Measurements from ENCODE around the gene SCAND1.
"Not testable (repeated sequence)": the region's sequence is repeated elsewhere in the genome, so short reads cannot be mapped to it uniquely, and the experiment has no call there.

SCAND1 gene

GRCh38 chr20:35981969-35982368, 27.7 kb upstream of the SCAND1 start:
- Histone ChIP-seq H3K27me3 (ENCODE audit: control insufficient read depth, insufficient read depth, low read length) (no peaks in the 10 kb centered on the region), H3K9me3 (ENCODE audit: control insufficient read depth, low read depth, low read length) (no peaks in the 10 kb centered on the region), H3K9ac (ENCODE audit: low read length) (no peak overlapping the region), H3K4me1 (ENCODE audit: control insufficient read depth, low read depth, low read length) (no peaks in the 10 kb centered on the region), H3K36me3 (ENCODE audit: control insufficient read depth, low read depth, low read length) (no peaks in the 10 kb centered on the region), H3K4me3 (ENCODE audit: low read length) (no peak overlapping the region), H3K27ac (ENCODE audit: low read length) (no peak overlapping the region)

GRCh38 chr20:35979544-35979943, 25.2 kb upstream of the SCAND1 start:
- Histone ChIP-seq H3K4me1 (ENCODE audit: control insufficient read depth, low read depth, low read length) (no peaks in the 10 kb centered on the region), H3K4me3 (ENCODE audit: low read length) (no peak overlapping the region), H3K36me3 (ENCODE audit: control insufficient read depth, low read depth, low read length) (no peaks in the 10 kb centered on the region), H3K27ac (ENCODE audit: low read length) (no peak overlapping the region), H3K27me3 (ENCODE audit: control insufficient read depth, insufficient read depth, low read length) (no peaks in the 10 kb centered on the region), H3K9ac (ENCODE audit: low read length) (no peak overlapping the region), H3K9me3 (ENCODE audit: control insufficient read depth, low read depth, low read length) (no peaks in the 10 kb centered on the region)

- Histone ChIP-seq H3K27me3 (ENCODE audit: control insufficient read depth, insufficient read depth, low read length) (no peaks in the 10 kb centered on the region), H3K9ac (ENCODE audit: low read length) (no peak overlapping the region), H3K4me1 (ENCODE audit: control insufficient read depth, low read depth, low read length) (no peaks in the 10 kb centered on the region), H3K4me3 (ENCODE audit: low read length) (no peak overlapping the region), H3K36me3 (ENCODE audit: control insufficient read depth, low read depth, low read length) (no peaks in the 10 kb centered on the region), H3K9me3 (ENCODE audit: control insufficient read depth, low read depth, low read length) (no peaks in the 10 kb centered on the region), H3K27ac (ENCODE audit: low read length) (no peak overlapping the region)
Measured at GRCh38 chr20:35978041-35978513, 23.8 kb upstream of the SCAND1 start.

- no peak overlapping the region for H3K9ac ChIP-seq (ENCODE audit: low read length)
- no peaks in the 10 kb centered on the region for H3K36me3 ChIP-seq (ENCODE audit: control insufficient read depth, low read depth, low read length)
- H3K27ac ChIP-seq (ENCODE audit: low read length) = no peak overlapping the region
Measured at GRCh38 chr20:35975576-35976373, 21.5 kb upstream of the SCAND1 start.

GRCh38 chr20:35974256-35974655, 20.0 kb upstream of the SCAND1 start:
- H3K4me3 ChIP-seq (ENCODE audit: low read length) = no peak overlapping the region
- no peaks in the 10 kb centered on the region for H3K9me3 ChIP-seq (ENCODE audit: control insufficient read depth, low read depth, low read length)
- no peaks in the 10 kb centered on the region for H3K36me3 ChIP-seq (ENCODE audit: control insufficient read depth, low read depth, low read length)
- no peaks in the 10 kb centered on the region for H3K27me3 ChIP-seq (ENCODE audit: control insufficient read depth, insufficient read depth, low read length)
- H3K4me1 ChIP-seq (ENCODE audit: control insufficient read depth, low read depth, low read length) = no peaks in the 10 kb centered on the region
- no peak overlapping the region for H3K27ac ChIP-seq (ENCODE audit: low read length)
- H3K9ac ChIP-seq (ENCODE audit: low read length) = no peak overlapping the region

More at GRCh38 chr20:35975576-35976373, 21.5 kb upstream of the SCAND1 start:
- no peak overlapping the region for H3K4me3 ChIP-seq (ENCODE audit: low read length)
- no peaks in the 10 kb centered on the region for H3K4me1 ChIP-seq (ENCODE audit: control insufficient read depth, low read depth, low read length)
- no peaks in the 10 kb centered on the region for H3K27me3 ChIP-seq (ENCODE audit: control insufficient read depth, insufficient read depth, low read length)
- no peaks in the 10 kb centered on the region for H3K9me3 ChIP-seq (ENCODE audit: control insufficient read depth, low read depth, low read length)

GRCh38 chr20:35972462-35972861, 18.2 kb upstream of the SCAND1 start:
- H3K4me1 ChIP-seq (ENCODE audit: control insufficient read depth, low read depth, low read length) = peaks cover 7% of the 10 kb centered on the region
- H3K27ac ChIP-seq (ENCODE audit: low read length) = no peak overlapping the region
- H3K9ac ChIP-seq (ENCODE audit: low read length) = no peak overlapping the region
- no peaks in the 10 kb centered on the region for H3K9me3 ChIP-seq (ENCODE audit: control insufficient read depth, low read depth, low read length)
- no peaks in the 10 kb centered on the region for H3K36me3 ChIP-seq (ENCODE audit: control insufficient read depth, low read depth, low read length)
- H3K4me3 ChIP-seq (ENCODE audit: low read length) = no peak overlapping the region
- no peaks in the 10 kb centered on the region for H3K27me3 ChIP-seq (ENCODE audit: control insufficient read depth, insufficient read depth, low read length)

- peaks cover 7% of the 10 kb centered on the region for H3K4me1 ChIP-seq (ENCODE audit: control insufficient read depth, low read depth, low read length)
- H3K27me3 ChIP-seq (ENCODE audit: control insufficient read depth, insufficient read depth, low read length) = no peaks in the 10 kb centered on the region
- H3K36me3 ChIP-seq (ENCODE audit: control insufficient read depth, low read depth, low read length) = no peaks in the 10 kb centered on the region
- no peaks in the 10 kb centered on the region for H3K9me3 ChIP-seq (ENCODE audit: control insufficient read depth, low read depth, low read length)
- H3K27ac ChIP-seq (ENCODE audit: low read length) = no peak overlapping the region
- no peak overlapping the region for H3K9ac ChIP-seq (ENCODE audit: low read length)
- H3K4me3 ChIP-seq (ENCODE audit: low read length) = no peak overlapping the region
Measured at GRCh38 chr20:35971981-35972380, 17.7 kb upstream of the SCAND1 start.

- no peak overlapping the region for H3K4me3 ChIP-seq (ENCODE audit: low read length)
- H3K36me3 ChIP-seq (ENCODE audit: control insufficient read depth, low read depth, low read length) = no peaks in the 10 kb centered on the region
- no peak overlapping the region for H3K9ac ChIP-seq (ENCODE audit: low read length)
- H3K4me1 ChIP-seq (ENCODE audit: control insufficient read depth, low read depth, low read length) = peaks cover 7% of the 10 kb centered on the region
- H3K9me3 ChIP-seq (ENCODE audit: control insufficient read depth, low read depth, low read length) = no peaks in the 10 kb centered on the region
- H3K27ac ChIP-seq (ENCODE audit: low read length) = no peak overlapping the region
- no peaks in the 10 kb centered on the region for H3K27me3 ChIP-seq (ENCODE audit: control insufficient read depth, insufficient read depth, low read length)
Measured at GRCh38 chr20:35968930-35969329, 14.6 kb upstream of the SCAND1 start.

- H3K36me3 ChIP-seq (ENCODE audit: control insufficient read depth, low read depth, low read length) = no peaks in the 10 kb centered on the region
- no peaks in the 10 kb centered on the region for H3K27me3 ChIP-seq (ENCODE audit: control insufficient read depth, insufficient read depth, low read length)
- no peak within 1 kb of the TSS for H3K4me3 ChIP-seq (ENCODE audit: low read length)
- no peaks in the 10 kb centered on the region for H3K9me3 ChIP-seq (ENCODE audit: control insufficient read depth, low read depth, low read length)
- peaks cover 7% of the 10 kb centered on the region for H3K4me1 ChIP-seq (ENCODE audit: control insufficient read depth, low read depth, low read length)
- no peak within 1 kb of the TSS for H3K9ac ChIP-seq (ENCODE audit: low read length)
- no peak within 1 kb of the TSS for H3K27ac ChIP-seq (ENCODE audit: low read length)
Measured at GRCh38 chr20:35967979-35968640, 13.8 kb upstream of the SCAND1 start, which contains the start of gene CNBD2. Gene CNBD2 (plus strand): TSS chr20:35968590. CDS start chr20:35968763, 173 bp downstream.

GRCh38 chr20:35963878-35964277, 9.6 kb upstream of the SCAND1 start:
- no peak overlapping the region for H3K27ac ChIP-seq (ENCODE audit: low read length)
- no peaks in the 10 kb centered on the region for H3K36me3 ChIP-seq (ENCODE audit: control insufficient read depth, low read depth, low read length)
- no peaks in the 10 kb centered on the region for H3K27me3 ChIP-seq (ENCODE audit: control insufficient read depth, insufficient read depth, low read length)
- H3K9ac ChIP-seq (ENCODE audit: low read length) = no peak overlapping the region
- no peaks in the 10 kb centered on the region for H3K9me3 ChIP-seq (ENCODE audit: control insufficient read depth, low read depth, low read length)
- H3K4me1 ChIP-seq (ENCODE audit: control insufficient read depth, low read depth, low read length) = peaks cover 7% of the 10 kb centered on the region
- no peak overlapping the region for H3K4me3 ChIP-seq (ENCODE audit: low read length)

GRCh38 chr20:35959291-35959690, 5.0 kb upstream of the SCAND1 start:
- H3K4me3 ChIP-seq (ENCODE audit: low read length); H3K4me1 ChIP-seq (ENCODE audit: control insufficient read depth, low read depth, low read length); H3K9me3 ChIP-seq (ENCODE audit: control insufficient read depth, low read depth, low read length); H3K9ac ChIP-seq (ENCODE audit: low read length); H3K27ac ChIP-seq (ENCODE audit: low read length); H3K27me3 ChIP-seq (ENCODE audit: control insufficient read depth, insufficient read depth, low read length); H3K36me3 ChIP-seq (ENCODE audit: control insufficient read depth, low read depth, low read length): not testable (repeated sequence)
